ENCODE measurements around the gene PCDH9.

GRCh38 chr13:66751691-66752090, 478.4 kb downstream of the PCDH9 start:
- no peak for TF ChIP-seq CTCF (IDR thresholded peaks at IDR 0.05; ENCODE audit: insufficient read depth, low read length, poor library complexity, severe bottlenecking)
- no peak for TF ChIP-seq EZH2phosphoT487 (conservative IDR thresholded peaks at IDR 0.05; ENCODE audit: low read length)

All from SU-DHL-6 (cell line).